Measurements from ENCODE around the gene ALS2.
"Not testable (repeated sequence)": the region's sequence is repeated elsewhere in the genome, so short reads cannot be mapped to it uniquely, and the experiment has no call there.

ALS2 gene

DNA sequence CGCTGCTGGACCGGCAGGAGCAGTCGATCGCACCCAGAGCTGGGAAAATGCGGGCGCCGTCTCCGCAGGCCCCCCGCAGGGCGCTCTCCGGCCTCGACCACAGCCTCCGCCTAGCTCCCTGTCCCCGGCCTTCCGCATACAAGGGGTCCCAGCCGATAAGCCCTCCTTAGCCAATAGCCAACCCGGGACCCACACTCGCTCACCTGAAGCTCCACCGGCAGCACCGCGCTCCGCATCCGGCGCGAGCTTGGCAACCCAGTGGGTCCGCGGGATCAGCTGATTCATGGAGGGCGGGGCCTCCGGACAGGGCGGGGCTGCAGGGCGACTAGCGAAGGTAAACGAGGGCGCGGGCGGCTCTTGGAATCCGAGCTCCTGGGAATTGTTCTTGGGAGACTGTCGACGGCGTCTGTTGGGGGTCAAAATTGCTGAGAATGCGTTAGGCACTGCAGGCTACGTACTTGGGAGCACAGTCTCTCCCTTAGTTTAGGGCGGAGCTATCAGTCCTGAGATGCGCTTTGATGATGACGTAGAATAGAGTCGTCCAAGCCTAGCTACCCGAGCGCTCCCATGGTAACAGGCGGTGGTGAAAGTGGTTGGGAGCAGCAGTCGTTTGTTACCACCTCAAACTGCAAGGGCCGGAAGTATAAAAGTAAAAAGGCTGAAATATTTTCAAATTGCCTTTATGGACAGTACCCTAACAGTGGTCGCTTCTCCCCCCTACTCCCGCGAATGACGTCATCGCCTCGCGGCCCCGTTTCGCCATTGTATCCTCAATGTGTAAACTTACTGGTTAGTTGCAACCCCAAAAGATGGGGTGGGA, at the start of gene ALS2:
Gene ALS2 (minus strand): TSS at position 260 of the 820 bp plus-strand sequence. CDS start 12,048 bp downstream, outside the sequence.
- peak; percentile 100 for DNase-seq

- no peak for DNase-seq
Measured at GRCh38 chr2:201828220-201828619, 47.5 kb upstream of the ALS2 start.

GRCh38 chr2:201827621-201828020, 46.9 kb upstream of the ALS2 start:
- no peak for DNase-seq

DNA sequence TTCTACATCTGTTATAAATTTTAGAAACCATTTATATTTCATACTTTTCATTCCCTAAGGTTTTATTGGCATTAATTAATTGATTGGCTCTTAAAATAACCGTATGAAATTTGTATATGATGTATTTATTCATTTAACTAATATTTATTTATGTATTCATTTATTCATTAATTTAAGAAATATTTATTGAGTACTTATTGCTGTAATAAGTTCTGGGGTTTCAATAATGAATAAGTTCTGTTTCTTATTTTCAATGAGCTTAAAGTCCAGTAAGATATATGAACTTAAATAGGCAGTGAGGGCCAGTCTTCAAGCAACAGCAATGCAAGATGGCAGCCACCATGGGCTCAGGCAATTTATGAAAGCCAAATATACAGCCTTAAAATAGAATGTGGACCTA, 43.5 kb upstream of the ALS2 start:
- no peak for DNase-seq

- DNase-seq, result no peak
Measured at GRCh38 chr2:201821080-201821479, 40.3 kb upstream of the ALS2 start.

- peak; percentile 23 for DNase-seq
Measured at GRCh38 chr2:201820383-201821007, 39.8 kb upstream of the ALS2 start.

DNA sequence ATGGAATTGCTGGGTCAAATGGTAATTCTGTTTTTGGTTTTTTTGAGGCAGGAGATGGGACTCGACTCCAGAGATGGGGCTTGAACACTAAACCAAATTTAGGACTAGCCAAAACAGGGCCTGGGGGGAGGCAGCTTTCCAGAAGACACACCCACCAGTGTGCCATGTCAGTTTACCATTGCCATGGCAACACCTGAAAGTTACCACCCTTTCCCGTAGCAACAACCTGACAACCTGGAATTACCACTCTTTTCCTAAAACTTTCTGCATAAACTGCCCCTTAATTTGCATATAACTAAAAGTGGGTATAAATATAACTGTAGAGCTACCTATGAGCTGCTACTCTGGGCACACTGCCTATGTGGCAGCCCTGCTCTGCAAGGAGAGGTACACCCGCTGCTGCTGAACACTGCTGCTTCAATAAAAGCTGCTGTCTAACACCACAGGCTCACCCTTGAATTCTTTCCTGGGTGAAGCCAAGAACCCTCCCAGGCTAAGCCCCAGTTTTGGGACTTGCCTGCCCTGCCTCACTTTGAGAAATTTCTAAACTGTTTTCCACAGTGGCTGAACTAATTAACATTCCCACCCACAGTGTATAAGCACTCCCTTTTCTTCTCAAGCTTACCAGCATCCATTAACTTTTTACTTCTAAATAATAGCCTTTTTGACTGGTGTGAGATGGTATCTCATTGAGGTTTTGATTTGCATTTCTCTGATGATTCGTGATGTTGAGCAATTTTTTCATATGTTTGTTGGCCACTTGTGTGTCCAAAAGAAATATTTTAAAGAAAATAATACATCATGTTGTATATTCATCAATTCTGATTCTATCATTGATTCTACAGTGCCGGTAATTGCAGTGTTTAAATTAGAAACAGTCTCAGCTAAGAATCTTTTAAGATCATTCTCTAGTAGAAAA, 36.2 kb upstream of the ALS2 start:
- DNase-seq, result peak; percentile 56

DNA sequence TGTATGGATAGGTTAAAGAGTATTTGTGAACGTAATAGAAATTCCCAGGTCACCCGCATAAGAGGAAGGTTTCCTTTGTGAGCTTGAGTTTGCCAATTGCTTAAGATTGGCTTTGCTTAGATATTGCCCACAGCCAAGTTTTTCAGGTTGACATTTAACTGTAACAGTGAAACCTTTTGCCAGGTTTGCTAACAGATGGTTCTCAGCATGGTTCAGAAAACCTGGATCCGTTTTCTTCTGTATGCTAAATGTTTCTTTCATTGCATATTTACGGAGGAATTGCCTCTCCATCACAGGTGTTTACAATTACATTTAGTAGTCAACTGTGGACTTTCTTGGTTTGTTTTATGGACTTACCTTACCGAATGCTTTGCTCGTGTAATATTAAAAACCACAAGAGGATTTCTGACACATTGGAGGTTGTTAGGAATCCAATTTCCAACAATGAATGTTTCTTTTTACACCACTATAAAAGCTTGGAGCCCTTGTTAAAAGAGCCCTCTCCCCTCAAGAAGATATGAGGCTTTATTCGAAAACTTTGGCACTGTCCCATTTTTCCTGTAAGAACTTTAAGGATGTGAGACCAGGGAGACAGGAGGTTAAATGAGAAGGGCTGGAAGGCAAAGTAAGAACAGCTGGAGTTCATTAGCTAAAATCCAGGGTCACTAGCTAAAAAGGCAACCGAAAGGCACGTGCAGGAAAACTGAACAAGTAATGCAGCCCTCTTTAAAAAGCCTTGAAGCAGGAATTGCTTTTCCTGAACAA, 33.4 kb upstream of the ALS2 start:
- DNase-seq, result peak; percentile 87

GRCh38 chr2:201810604-201811003, 29.9 kb upstream of the ALS2 start:
- not testable (repeated sequence) for DNase-seq

- DNase-seq, result no peak
Measured at GRCh38 chr2:201809633-201810032, 28.9 kb upstream of the ALS2 start.

GRCh38 chr2:201808027-201808426, 27.3 kb upstream of the ALS2 start:
- no peak for DNase-seq

GRCh38 chr2:201807452-201807999, 26.8 kb upstream of the ALS2 start:
- DNase-seq, result peak; percentile 85

DNA sequence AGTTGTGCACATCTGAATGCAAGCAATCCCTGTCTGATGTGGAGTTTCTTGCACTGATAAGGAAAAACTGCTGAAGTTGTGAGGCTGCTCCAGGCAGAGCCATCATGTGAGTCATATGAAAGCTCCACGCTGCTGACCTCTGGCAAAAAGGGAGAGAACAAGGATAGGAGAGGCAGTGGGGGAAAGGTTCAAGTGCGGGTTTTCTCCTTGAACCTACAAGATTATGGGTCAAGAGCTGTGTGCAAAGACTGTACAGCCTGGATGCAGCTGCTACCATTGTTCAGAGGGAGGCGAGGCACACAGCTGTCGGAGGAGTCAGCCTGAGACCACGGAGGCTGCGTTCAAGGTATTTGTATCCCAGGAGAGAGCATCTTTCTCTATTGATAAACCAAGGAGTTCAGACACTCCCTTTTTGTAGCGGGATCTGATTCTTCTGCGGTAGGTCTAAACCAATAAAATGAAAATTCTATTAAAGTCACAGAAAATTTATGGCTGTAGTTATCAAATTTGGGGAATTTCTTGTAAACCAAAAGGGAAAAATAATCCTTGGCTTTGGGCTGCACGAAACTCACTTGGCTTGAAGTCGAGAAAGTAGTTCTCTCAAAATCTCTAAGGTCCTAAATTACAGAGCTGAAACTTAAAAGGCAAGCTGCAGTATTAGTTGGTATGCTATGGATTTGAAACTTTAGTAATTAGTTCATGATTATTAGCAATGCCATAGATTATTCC, 25.9 kb upstream of the ALS2 start, which contains the start of gene CDK15:
Gene CDK15 (plus strand): TSS at position 96 of the 729 bp plus-strand sequence. CDS start 128 bp downstream, at position 224.
- DNase-seq, result peak; percentile 54

DNA sequence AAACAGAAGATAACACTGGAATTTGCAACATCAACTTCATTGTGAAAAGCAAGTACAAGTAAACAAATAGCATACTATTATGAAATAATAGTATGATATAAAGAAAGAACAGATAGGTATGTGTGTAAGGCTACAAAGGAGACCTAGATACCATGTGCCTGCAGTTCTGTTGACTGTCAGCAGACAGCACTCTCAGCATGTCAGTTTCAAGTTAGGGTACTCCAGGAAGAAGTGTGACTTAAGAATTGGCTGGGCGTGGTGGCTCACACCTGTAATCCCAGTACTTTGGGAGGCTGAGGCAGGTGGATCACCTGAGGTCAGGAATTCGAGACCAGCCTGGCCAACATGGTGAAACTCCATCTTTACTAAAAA, 18.2 kb upstream of the ALS2 start:
- DNase-seq, result peak; percentile 61

- peak; percentile 95 for DNase-seq
Measured at GRCh38 chr2:201798252-201798913, 17.6 kb upstream of the ALS2 start.

DNA sequence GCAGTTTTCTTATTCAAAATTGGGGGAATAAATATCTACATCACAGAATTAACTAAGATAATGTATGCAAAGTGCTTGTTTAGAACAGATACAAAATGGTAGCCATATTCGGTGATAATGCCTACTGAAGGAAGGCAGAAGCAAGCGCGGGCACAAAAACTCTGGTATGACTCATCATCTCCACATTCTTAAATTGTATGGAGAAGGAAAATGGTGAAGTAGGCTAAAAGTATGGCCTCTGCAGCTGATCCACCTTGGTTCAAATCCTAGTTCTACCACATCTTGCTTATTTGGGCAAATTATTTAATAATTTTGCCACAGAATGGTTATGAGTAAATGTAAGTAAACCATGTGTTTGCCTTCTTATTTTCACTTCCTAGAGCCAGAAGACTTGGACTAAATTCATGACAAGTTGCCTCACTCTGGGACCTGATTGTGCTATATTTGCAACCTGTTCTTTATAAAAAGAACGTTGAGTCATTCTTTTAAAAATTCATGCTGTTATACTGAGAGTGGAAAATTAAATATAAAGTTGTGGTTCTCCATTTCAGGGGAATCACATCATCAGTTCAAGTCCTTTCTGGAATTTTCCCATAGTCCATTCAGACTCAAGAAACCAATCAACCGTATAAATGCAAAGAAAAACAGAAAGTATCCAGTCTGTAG, 16.6 kb upstream of the ALS2 start:
- DNase-seq, result peak; percentile 83

GRCh38 chr2:201796478-201796865, 15.7 kb upstream of the ALS2 start:
- DNase-seq, result no peak

DNA sequence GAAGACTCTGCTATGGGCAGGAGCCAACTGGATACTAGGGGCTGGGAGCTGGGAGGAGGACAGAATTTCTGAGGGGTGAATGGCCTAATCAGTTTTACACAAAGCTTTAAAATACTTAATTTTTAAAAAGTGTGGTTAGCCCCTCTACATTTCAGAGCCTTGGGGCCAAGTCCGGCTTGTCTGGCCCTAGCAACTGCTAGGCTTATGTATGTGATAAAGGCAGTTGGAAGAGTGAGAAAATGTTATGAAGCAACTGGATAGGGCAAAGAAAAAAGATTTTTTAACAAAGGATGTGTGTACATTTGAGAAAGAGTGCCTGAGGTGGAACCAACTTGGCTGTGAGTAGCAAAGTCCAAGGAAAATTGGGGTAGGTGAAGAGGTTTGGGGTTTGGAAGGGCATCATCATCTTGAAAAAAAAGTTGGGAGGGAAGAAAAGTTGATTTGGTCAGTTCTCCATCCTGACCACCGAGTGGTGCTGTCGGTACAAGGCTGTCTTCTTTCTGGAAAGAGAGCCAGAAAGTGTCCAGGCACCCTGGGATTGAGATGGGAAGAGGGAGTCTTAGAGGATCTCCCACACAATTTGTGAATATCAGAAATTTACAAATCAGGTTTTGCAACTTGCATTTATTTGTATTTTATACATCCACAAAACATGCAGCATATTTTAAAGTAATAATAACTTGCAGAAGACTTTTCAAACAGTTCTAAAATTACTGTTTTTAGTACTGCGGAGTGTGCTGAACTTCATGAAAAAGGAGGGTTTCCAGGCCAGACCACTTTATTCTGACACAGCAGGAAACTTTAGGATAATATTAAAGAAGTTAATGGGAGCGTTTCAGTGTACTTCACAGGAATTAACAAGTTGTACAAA, 15.1 kb upstream of the ALS2 start:
- DNase-seq, result peak; percentile 70

DNA sequence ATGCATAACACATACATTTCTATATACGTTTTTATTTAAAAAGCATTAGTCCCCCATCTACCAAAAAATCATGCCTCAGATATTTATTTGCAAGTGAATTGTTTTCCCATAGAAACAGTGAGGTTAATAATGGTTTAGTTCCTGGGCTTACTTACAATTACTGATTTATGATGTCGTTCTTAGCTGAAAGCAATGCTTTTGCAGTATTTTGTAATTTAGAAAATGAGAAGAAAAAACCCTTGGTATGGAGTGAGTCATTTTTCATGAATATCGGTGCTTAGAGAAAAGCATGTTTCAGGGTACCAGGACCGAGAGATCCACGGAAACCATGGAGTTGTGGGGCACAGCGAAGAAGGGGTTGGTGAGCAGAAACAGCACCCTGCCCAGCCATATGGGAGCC, 13.6 kb upstream of the ALS2 start:
- peak; percentile 77 for DNase-seq
